Activated CD4-positive, alpha-beta T cell treated with anti-CD3 and anti-CD28 coated beads, Interleukin-2, amount 50 U/mL, for 48 hours (primary cell): ENCODE measurements around the gene SIK2.

ENCODE experiments used
- DNase-seq, 2 experiments: peaks; one replicate each; pipeline ENCODE4 v3.0.0-alpha.2; 2020

The SIK2 gene

DNA sequence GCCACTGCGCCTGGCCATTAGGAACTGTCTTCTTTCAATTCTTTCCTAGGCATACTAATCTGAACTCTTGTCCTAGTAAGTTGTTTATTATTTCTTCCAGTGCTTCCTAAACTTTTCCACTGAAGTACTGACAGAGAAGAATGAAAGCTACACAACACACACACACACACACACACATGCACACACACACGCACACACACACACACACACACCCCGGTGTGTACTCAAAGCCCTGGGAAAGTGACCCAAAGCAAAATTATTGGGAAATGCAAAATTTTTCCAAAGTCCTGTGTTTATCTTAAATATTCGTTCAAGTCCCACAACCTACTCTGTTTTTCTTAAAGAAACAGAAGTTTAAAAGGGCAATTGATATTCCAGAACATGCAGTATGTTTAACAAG, 19.4 kb upstream of the SIK2 start:
- no peak for DNase-seq

GRCh38 chr11:111585371-111585770, 16.9 kb upstream of the SIK2 start:
- DNase-seq = no peak

GRCh38 chr11:111586388-111586831, 15.8 kb upstream of the SIK2 start:
- DNase-seq = peak in 1 of 2 experiments; percentile 39

GRCh38 chr11:111589114-111589513, 13.1 kb upstream of the SIK2 start:
- DNase-seq = no peak

DNA sequence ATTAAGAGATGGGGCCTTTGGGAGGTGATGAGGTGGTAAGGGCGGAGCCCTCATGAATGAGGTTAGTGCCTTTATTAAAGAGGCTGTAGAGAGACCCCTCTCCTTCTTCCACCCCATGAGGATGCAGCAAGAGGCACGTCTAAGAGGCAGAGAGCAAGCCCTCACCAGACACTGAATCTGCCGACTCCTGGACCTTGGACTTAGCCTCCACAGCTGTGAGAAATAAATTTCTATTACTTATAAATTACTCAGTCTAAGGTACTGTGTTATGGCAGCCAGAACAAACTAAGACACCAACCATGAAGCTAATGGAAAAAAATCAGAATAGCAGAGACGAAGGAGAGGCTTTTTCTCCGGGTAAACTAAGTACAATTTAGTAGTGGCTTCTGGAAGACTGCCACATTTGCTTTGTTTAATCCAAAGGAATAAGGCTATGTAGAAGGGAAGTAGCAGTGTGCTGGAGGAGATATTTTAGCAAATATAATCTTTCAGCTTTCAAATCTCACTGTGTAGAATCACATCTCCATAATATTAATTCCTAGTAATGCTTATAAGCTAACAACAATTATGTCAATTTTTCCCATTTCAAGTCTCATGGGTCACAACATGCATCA, 12.3 kb upstream of the SIK2 start:
- DNase-seq = no peak

- no peak for DNase-seq
Measured at GRCh38 chr11:111591187-111591960, 10.9 kb upstream of the SIK2 start.

- no peak for DNase-seq
Measured at GRCh38 chr11:111592491-111592890, 9.8 kb upstream of the SIK2 start.

DNA sequence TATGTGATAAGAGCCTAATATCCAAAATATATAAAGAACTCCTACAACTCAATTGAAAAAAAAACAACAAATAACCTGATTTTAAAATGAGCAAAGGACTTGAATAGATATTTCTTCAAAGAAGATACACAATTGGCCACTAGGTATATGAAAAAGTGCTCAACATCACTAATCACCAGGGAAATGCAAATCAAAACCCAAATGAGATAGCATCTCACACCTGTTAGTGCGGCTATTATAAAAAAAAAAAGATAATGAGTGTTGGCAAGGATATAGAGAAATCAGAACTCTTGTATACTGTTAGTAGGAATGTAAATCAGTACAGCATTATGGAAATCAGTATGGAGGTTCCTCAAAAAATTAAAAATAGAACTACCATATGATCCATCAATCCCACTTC, 5.9 kb upstream of the SIK2 start:
- DNase-seq = no peak

DNA sequence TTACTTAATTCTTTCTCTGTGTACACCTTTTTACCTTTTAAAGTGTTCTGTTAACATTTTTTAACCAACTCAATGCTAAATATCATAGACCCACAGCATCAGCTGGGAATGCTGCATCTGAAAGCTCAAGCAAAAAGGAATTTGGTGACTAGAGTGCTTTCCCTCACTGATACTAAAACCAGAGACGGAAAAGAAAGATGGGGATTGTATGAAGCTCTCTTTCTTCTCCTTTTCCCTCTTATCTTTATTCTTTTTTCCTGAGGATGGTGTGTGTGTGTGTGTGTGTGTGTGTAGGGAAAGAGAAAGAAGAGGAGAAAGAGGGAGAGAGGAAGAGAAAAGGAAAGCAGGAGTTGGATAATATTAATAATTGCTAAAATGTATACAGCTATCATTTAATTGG, 4.1 kb upstream of the SIK2 start:
- DNase-seq = no peak

GRCh38 chr11:111598559-111598958, 3.7 kb upstream of the SIK2 start:
- DNase-seq = no peak

DNA sequence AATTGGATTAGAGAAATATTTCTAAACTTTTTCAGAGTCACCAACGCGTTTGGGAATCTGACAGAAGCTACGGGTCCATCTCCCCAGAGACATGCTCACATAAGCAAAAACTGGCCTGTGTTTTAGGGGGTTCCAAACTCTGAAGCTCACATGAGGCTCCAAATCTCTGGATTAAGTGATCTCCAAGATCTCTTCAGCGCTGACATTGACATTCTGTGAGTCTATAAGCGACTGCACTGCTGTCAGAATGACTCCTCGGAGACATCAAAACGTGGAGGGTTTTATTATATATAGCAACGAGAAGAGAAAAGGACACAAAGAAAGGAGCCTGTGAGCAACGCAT, 642 bp upstream of the SIK2 start:
- no peak for DNase-seq

- DNase-seq = peak in 1 of 2 experiments; percentile 9
Measured at GRCh38 chr11:111602865-111603610, 789 bp downstream of the SIK2 start.

DNA sequence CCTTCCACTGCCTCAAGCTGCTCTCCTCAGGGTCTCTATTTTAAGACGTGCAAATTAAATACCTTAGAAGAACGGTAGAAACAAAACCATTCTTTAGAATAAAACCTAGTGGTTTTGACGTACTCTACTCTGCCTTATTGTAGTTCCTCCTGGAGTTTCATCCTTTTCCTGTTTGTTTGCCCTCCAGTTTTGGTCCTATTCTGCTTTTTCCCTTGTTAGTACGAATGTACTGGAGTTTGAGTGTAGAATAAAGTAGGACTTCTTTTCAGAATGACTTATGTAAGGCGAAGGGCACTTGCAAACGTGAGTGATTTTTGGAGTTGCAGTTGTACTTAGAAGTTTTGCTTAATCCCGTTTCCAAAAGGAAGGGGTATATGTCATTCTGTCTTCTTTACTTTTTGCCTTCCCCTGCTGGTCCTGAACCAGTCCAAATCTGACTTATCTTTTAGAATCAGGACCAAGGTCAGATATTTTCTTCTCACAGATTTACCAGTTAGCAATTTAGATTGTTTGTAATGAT, 1.4 kb downstream of the SIK2 start:
- no peak for DNase-seq

DNA sequence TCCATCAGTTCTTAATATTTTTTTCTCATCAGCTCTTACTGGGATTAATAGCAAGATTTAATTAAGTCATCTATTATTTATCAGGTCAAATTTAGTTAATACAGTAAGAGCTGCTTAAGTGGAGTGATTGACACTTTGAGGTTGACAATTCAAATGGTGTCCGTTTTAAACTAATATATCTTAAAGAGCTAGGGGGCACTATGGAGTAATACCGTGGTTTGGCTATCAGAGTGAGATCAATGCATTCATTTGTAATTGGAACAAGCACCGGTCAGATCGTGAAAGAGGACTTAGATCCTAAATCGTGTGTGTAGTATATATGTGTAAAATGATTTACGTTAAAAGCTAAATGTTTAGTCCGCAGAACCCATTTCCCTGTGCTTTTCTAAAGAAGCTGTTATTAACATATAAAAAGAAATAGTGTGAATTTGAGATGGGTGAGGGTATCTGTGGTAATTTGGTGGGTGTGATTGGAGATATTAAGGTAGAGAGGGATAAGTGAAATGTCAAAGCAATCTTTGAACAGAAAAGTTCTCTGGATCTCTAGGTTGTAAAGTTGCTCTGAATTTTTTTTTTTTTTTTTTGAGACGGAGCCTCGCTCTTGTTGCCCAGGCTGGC, 2.3 kb downstream of the SIK2 start:
- DNase-seq = no peak

- no peak for DNase-seq
Measured at GRCh38 chr11:111605681-111606080, 3.4 kb downstream of the SIK2 start.

DNA sequence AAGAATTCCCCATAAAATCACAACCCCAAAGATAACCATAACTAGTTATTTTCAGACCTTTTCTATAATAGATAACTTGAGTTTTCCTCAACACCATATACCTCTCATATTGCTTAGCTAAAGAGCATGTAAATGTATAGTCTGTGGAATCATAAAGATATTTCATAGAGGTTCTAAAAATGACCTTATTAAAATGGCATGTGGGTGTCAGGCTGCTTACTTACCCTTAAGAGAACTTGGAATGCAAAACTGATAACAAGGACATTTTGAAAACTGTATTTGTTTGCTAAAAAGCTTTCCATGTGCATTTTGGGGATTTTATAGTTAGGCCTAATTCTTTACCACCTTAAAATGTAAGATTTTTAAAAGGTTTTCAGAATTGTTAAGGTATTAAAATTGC, 4.7 kb downstream of the SIK2 start:
- DNase-seq = no peak

- no peak for DNase-seq
Measured at GRCh38 chr11:111607751-111608150, 5.5 kb downstream of the SIK2 start.

DNA sequence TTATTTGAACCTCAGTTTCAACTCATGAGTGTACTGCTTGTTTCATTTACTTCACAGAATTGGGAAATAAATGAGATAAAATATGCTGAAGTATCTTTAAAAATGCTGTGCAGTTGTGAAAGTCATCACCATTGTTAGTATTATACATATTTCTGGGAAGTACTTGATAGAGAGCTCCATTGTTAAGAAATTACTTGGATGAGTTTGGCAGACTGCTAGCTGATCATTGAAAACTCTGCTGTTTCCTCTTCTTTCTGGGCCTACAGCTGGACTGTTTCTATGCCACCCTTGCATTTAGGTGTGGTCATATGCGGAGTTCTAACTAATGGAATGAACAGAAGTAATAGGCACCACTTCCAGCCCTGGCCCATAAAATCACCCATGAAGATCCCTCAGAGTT, 10.0 kb downstream of the SIK2 start:
- DNase-seq = no peak

GRCh38 chr11:111617286-111617685, 15.0 kb downstream of the SIK2 start:
- DNase-seq = no peak

DNA sequence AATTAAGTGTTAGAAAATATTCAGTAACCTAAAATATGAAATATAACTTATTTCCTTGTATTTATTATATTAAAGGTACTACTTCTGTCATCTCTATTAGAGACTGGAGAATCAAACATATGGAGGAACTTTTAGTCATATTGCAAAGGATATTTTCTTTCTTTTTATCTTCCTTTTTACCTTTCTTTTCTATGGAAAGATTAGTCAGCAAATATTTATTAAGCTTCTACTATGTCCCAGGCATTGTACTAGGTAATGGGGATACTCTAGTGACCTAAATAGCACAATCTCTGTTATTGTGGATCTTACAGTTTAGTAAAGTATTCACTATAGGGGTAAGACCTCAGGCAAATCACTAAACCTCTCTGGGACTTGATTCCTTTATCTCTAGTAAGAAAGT, 18.3 kb downstream of the SIK2 start:
- no peak for DNase-seq

GRCh38 chr11:111623527-111624030, 21.3 kb downstream of the SIK2 start:
- no peak for DNase-seq

GRCh38 chr11:111624608-111625007, 22.4 kb downstream of the SIK2 start:
- no peak for DNase-seq

DNA sequence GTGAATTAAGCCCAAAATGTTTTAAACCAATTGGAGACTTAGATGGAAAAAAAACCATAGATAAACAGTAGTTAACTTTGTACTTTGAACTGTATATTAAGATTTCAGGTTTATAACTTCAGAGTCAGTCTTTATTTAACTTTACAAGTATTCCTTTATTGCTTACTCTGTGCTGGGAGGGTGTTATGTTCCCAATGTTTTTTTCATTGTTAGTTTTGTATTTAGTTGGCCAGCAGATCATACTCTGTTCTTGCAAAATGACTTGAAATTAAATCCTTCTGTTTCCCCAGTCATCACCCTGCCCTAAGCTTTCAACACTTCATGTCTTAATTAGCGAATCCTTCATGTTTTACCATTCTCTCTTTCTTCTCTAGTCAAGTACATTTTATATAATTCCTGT, 25.3 kb downstream of the SIK2 start:
- no peak for DNase-seq
